Measurements from ENCODE around the gene DLG2.

The DLG2 gene

GRCh38 chr11:83990160-83990733 lies 1636.9 kb downstream of the DLG2 start:
- Histone ChIP-seq H3K27me3 (replicated peaks; ENCODE audit: insufficient read depth, low read length) (no peaks in the 10 kb centered on the region), H3K4me3 (ENCODE audit: low read length) (no peak overlapping the region), H3K36me3 (replicated peaks; ENCODE audit: insufficient read depth, low read length) (no peaks in the 10 kb centered on the region), H2AFZ (ENCODE audit: low read length) (no peak overlapping the region), H3K9ac (ENCODE audit: low read length) (no peak overlapping the region), H3K9me2 (replicated peaks; ENCODE audit: insufficient read depth, low read length) (no peaks in the 10 kb centered on the region), H3K4me1 (ENCODE audit: low read length) (no peaks in the 10 kb centered on the region), H3F3A (ENCODE audit: insufficient read depth, low read length) (no peaks in the 10 kb centered on the region), H3K9me3 (replicated peaks; ENCODE audit: insufficient read depth, low read length) (no peaks in the 10 kb centered on the region), H3K4me2 (ENCODE audit: low read depth, low read length) (no peak overlapping the region), H4K20me1 (ENCODE audit: insufficient read depth, low read length) (no peaks in the 10 kb centered on the region), H3K27ac (ENCODE audit: low read length) (no peak overlapping the region), H3K79me2 (ENCODE audit: low read length) (no peaks in the 10 kb centered on the region)
- TF ChIP-seq EZH2phosphoT487 (IDR thresholded peaks at IDR 0.05; ENCODE audit: low read length) (no peak), EZH2 (optimal IDR thresholded peaks at IDR 0.05; ENCODE audit: low read depth, low read length) (no peak), CTCF (IDR thresholded peaks at IDR 0.05; ENCODE audit: low read length) (no peak)
- no peak for DNase-seq

GRCh38 chr11:83982825-83983224 lies 1644.3 kb downstream of the DLG2 start:
- no peak overlapping the region for H3K9ac ChIP-seq (ENCODE audit: low read length)
- no peak overlapping the region for H2AFZ ChIP-seq (ENCODE audit: low read length)
- no peaks in the 10 kb centered on the region for H3K27me3 ChIP-seq (replicated peaks; ENCODE audit: insufficient read depth, low read length)
- no peak overlapping the region for H3K27ac ChIP-seq (ENCODE audit: low read length)
- no peak overlapping the region for H3K4me2 ChIP-seq (ENCODE audit: low read depth, low read length)
- no peak overlapping the region for H3K4me3 ChIP-seq (ENCODE audit: low read length)
- no peaks in the 10 kb centered on the region for H3K9me2 ChIP-seq (replicated peaks; ENCODE audit: insufficient read depth, low read length)
- no peaks in the 10 kb centered on the region for H3K4me1 ChIP-seq (ENCODE audit: low read length)
- DNase-seq: no peak
- TF ChIP-seq EZH2phosphoT487 (IDR thresholded peaks at IDR 0.05; ENCODE audit: low read length) (no peak), EZH2 (optimal IDR thresholded peaks at IDR 0.05; ENCODE audit: low read depth, low read length) (no peak), CTCF (IDR thresholded peaks at IDR 0.05; ENCODE audit: low read length) (no peak)
- H3K9me3 ChIP-seq (replicated peaks; ENCODE audit: insufficient read depth, low read length): no peaks in the 10 kb centered on the region
- no peaks in the 10 kb centered on the region for H3K36me3 ChIP-seq (replicated peaks; ENCODE audit: insufficient read depth, low read length)
- H4K20me1 ChIP-seq (ENCODE audit: insufficient read depth, low read length): no peaks in the 10 kb centered on the region
- H3K79me2 ChIP-seq (ENCODE audit: low read length): no peaks in the 10 kb centered on the region
- H3F3A ChIP-seq (ENCODE audit: insufficient read depth, low read length): no peaks in the 10 kb centered on the region

GRCh38 chr11:83979593-83979992 lies 1647.6 kb downstream of the DLG2 start:
- no peaks in the 10 kb centered on the region for H3K9me2 ChIP-seq (replicated peaks; ENCODE audit: insufficient read depth, low read length)
- DNase-seq: no peak
- H3K36me3 ChIP-seq (replicated peaks; ENCODE audit: insufficient read depth, low read length): no peaks in the 10 kb centered on the region
- no peaks in the 10 kb centered on the region for H3K79me2 ChIP-seq (ENCODE audit: low read length)
- no peaks in the 10 kb centered on the region for H3K4me1 ChIP-seq (ENCODE audit: low read length)
- H3K4me3 ChIP-seq (ENCODE audit: low read length): no peak overlapping the region
- H3K27ac ChIP-seq (ENCODE audit: low read length): no peak overlapping the region
- no peaks in the 10 kb centered on the region for H3K27me3 ChIP-seq (replicated peaks; ENCODE audit: insufficient read depth, low read length)
- no peak overlapping the region for H3K4me2 ChIP-seq (ENCODE audit: low read depth, low read length)
- H3K9ac ChIP-seq (ENCODE audit: low read length): no peak overlapping the region
- no peaks in the 10 kb centered on the region for H3K9me3 ChIP-seq (replicated peaks; ENCODE audit: insufficient read depth, low read length)
- H2AFZ ChIP-seq (ENCODE audit: low read length): no peak overlapping the region
- TF ChIP-seq EZH2 (optimal IDR thresholded peaks at IDR 0.05; ENCODE audit: low read depth, low read length): no peak
- no peaks in the 10 kb centered on the region for H3F3A ChIP-seq (ENCODE audit: insufficient read depth, low read length)
- H4K20me1 ChIP-seq (ENCODE audit: insufficient read depth, low read length): no peaks in the 10 kb centered on the region

- H3K27me3 ChIP-seq (replicated peaks; ENCODE audit: insufficient read depth, low read length): no peaks in the 10 kb centered on the region
- no peak overlapping the region for H3K27ac ChIP-seq (ENCODE audit: low read length)
- no peaks in the 10 kb centered on the region for H4K20me1 ChIP-seq (ENCODE audit: insufficient read depth, low read length)
- no peaks in the 10 kb centered on the region for H3K9me2 ChIP-seq (replicated peaks; ENCODE audit: insufficient read depth, low read length)
- no peaks in the 10 kb centered on the region for H3K79me2 ChIP-seq (ENCODE audit: low read length)
- DNase-seq: no peak
- no peak overlapping the region for H3K4me3 ChIP-seq (ENCODE audit: low read length)
- H3K4me1 ChIP-seq (ENCODE audit: low read length): no peaks in the 10 kb centered on the region
- H2AFZ ChIP-seq (ENCODE audit: low read length): no peak overlapping the region
- H3K9me3 ChIP-seq (replicated peaks; ENCODE audit: insufficient read depth, low read length): no peaks in the 10 kb centered on the region
- H3K9ac ChIP-seq (ENCODE audit: low read length): no peak overlapping the region
- H3K4me2 ChIP-seq (ENCODE audit: low read depth, low read length): no peak overlapping the region
- no peak for TF ChIP-seq EZH2phosphoT487 (IDR thresholded peaks at IDR 0.05; ENCODE audit: low read length)
- no peaks in the 10 kb centered on the region for H3K36me3 ChIP-seq (replicated peaks; ENCODE audit: insufficient read depth, low read length)
- H3F3A ChIP-seq (ENCODE audit: insufficient read depth, low read length): no peaks in the 10 kb centered on the region
Measured at GRCh38 chr11:83978942-83979341, 1648.2 kb downstream of the DLG2 start.

Measured in MM.1S (cell line).